ENCODE results near the gene IFIT1.

GRCh38 chr10:89454561-89455347, 62.3 kb downstream of the IFIT1 start:
- TF ChIP-seq MTA3 (IDR thresholded peaks at IDR 0.05; ENCODE audit: borderline replicate concordance) (no peak), NFE2 (IDR thresholded peaks at IDR 0.05; ENCODE audit: low read depth) (no peak)
